HG03139 (cell line): Measurements from ENCODE around the gene SCO1.
"Not testable (repeated sequence)": the region's sequence is repeated elsewhere in the genome, so short reads cannot be mapped to it uniquely, and the experiment has no call there.

Experiments used
- ATAC-seq: cut with Tn5 transposase; IDR thresholded peaks from one replicate; pipeline ENCODE4 v1.9.1; 2021; ENCODE audit not compliant: unreplicated experiment

SCO1 gene

DNA sequence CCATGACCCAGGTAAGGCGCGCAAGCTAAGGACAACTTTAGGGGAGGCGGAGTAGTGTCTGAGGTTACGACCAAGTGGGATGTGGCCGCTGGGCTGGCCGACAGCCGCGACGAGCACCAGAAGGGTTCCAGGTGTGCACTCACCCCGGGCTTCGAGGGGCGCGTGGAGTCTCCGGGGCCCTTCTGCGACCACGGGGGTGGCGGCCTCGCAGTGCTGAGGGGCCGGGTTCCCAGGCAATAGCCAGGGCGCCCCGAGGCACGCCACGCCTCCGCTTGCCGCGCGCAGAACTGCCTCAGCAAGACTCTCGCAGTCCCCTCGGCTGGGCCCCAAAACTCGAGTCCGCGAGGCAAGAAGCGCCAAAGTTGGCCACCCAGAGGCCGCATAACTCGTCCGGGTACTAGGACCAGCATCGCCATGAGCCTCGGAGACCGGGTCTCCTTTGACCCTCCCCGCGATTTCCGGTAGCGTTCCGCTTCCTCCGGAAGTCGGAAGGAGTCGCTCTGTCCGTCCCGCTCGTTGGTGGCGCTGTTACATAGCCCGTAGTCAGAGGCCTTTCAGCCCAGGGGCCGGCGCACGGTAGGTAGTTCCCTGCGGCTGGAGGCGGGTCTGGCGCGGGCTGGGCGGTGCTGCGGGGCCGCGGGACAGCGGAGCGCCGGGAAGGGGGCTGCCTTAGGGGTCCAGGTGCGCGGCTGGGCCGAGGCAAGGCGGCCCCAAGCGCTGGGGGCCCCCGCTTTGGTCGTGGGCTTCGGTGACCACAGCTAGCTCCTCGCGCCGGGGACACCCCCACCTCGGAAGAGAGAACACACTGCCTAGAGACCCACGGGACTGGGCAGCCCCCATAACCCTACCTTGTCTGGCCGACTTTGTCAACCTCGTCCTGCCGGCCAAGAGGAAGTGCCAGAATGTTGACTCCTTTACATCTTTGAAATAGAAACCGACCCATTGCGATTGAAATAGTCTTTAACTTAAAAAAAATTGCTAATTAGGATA, at the start of gene SCO1, which contains the start of gene ADPRM:
Gene SCO1 (minus strand): TSS at position 442 of the 990 bp plus-strand sequence. CDS start 26 bp downstream, at position 416.
Gene ADPRM (plus strand): TSS at position 503 of the 990 bp plus-strand sequence. CDS start 7,333 bp downstream, outside the sequence.
- peak; percentile 92 for ATAC-seq

DNA sequence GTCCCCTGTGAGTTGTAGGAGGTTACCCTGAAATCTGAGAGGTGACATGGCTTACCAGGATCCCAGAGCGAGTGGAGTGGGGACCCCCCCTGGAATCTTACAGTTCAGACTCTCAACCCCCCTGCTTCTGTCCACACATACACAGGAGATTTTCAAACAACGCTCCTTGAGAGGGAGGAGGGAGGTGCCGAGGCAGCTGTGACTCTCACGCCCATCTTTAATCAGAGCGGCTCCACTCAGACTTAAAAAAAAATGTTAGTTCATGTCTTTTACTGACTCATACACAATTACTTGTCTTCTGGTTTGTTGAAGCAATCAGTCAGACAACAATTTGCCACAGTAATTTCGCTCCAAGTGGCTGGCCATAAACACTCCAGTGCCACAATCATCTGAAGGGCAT, 47.9 kb upstream of the SCO1 start:
- no peak for ATAC-seq

- ATAC-seq = no peak
Observed at GRCh38 chr17:10744501-10745000, 47.2 kb upstream of the SCO1 start.

GRCh38 chr17:10743316-10744009, 46.1 kb upstream of the SCO1 start:
- no peak for ATAC-seq

DNA sequence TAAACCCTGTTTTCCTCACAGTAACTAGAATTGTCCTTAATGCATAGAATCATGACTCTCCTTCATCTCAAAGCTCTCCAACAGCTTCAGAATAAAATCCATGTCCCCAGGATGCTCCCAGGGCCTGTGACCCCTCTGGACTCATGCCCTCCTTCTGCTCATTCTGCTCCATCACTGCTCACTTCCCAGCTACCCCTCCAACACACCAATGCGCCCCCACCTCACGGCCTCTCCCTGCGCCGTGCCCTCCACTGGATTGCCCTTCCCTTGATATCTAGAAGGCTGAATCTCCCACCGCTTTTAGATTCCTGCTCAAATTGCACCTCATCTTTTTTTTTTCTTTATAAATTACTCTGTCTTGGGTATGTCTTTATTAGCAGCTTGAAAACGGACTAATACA, 45.1 kb upstream of the SCO1 start:
- no peak for ATAC-seq

GRCh38 chr17:10741416-10742135, 44.2 kb upstream of the SCO1 start:
- no peak for ATAC-seq

- ATAC-seq = no peak
Observed at GRCh38 chr17:10739386-10739785, 42.1 kb upstream of the SCO1 start.

DNA sequence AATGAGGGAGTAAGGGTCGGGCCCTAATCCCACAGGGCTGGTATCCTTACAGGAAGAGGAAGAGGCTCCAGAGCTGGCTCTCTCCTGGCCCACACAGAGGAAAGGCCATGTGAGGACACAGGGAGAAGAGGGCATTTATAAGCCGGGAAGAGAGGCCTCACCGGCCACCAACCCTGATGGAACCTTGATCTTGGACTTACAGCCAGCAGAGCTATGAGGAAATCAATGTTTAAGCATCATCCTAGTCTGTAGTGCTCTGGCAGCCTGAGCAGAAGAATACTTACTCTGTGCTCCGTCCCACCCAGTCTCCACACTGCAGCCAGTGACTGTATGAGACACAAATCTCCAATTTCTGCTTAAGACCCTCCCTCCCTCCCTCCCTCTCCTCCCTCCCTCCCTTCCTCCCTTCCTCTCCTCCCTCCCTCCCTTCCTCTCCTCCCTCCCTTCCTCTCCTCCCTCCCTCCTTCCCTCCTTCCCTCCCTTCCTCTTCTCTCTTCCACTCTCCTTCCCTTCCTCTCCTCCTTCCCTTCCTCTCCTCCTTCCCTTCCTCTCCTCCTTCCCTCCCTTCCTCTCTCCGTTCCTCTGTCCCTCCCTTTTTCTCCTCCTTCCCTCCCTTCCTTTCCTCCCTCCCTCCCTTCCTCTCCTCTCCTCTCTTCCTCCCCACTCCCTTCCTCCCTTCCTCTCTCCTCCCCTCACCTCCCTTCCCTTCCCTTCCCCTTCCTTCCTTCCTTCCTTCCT, 41.4 kb upstream of the SCO1 start:
- ATAC-seq = no peak

GRCh38 chr17:10737736-10738135, 40.4 kb upstream of the SCO1 start:
- ATAC-seq = no peak

GRCh38 chr17:10737168-10737622, 39.9 kb upstream of the SCO1 start:
- no peak for ATAC-seq

DNA sequence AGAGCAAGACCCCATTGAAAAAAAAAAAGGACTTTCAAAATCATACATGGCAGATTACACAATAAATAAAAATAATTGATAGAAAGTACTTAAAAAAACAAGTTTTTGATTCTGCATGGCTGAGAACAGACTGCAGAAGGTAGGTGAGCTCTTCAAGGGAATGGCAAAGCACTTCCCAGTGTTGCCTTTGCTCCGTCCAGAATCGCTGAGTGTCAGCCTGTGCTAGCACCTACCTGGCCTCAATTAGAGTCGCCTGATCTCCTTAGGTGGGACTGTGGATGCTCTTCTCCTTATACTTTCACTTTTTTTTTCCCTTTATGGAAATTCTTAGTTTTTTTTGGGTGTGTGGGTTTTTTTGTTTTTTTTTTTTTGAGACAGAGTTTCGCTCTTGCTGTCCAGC, 38.5 kb upstream of the SCO1 start:
- ATAC-seq = no peak

- ATAC-seq = no peak
Observed at GRCh38 chr17:10735251-10735650, 37.9 kb upstream of the SCO1 start.

GRCh38 chr17:10733666-10734065, 36.3 kb upstream of the SCO1 start:
- no peak for ATAC-seq

- ATAC-seq = not testable (repeated sequence)
Observed at GRCh38 chr17:10732121-10732520, 34.8 kb upstream of the SCO1 start.

- no peak for ATAC-seq
Observed at GRCh38 chr17:10731408-10731879, 34.1 kb upstream of the SCO1 start.

GRCh38 chr17:10730247-10730646, 32.9 kb upstream of the SCO1 start:
- not testable (repeated sequence) for ATAC-seq

GRCh38 chr17:10729334-10730193, 32.2 kb upstream of the SCO1 start, which contains the start of gene TMEM220:
Gene TMEM220, minus strand, starts transcription at chr17:10730023. Its CDS starts 172 bp downstream, at chr17:10729851.
- ATAC-seq = peak; percentile 79

- no peak for ATAC-seq
Observed at GRCh38 chr17:10728331-10728892, 31.1 kb upstream of the SCO1 start.

DNA sequence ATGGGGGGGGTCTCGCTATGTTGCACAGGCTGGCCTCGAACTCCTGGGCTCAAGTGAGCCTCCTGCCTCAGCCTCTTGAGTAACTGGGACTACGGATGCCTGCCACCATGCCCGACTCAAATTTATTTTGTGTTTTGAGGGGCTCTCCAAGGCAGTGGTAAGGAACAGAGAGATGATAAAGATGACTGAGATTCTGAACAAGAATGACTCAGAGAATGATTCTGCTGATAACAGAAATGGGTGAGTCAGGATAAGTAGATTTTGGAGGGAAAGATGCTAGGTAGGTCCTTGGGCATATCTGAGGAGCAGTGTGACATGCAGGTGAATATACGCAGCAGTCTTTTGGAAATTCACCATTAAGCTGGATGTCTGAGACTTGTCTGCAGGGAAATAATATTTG, 29.9 kb upstream of the SCO1 start:
- ATAC-seq = no peak
